ENCODE data around the gene TEAD1.

DNA sequence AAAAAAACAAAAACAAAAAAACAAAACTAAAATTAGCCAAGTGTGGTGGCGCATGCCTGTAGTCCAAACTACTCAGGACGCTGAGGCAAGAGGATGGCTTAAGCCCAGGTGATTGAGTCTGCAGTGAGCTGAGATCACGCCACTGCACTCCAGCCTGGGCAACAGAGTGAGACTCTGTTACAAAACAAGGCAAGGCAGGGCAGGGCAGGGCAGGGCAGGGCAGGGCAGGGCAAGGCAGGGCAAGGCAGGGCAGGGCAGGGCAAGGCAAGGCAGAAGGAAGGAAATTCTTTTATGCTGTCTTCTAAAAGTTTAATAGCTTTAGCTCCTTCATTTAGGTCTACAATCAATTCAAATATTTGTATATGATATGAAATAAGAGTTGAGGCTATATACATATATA lies 284.8 kb downstream of the TEAD1 start:
- no peak for TF ChIP-seq EZH2 (IDR thresholded peaks at IDR 0.05; ENCODE audit: low read length, missing control alignments)
- TF ChIP-seq, protein P1, sequence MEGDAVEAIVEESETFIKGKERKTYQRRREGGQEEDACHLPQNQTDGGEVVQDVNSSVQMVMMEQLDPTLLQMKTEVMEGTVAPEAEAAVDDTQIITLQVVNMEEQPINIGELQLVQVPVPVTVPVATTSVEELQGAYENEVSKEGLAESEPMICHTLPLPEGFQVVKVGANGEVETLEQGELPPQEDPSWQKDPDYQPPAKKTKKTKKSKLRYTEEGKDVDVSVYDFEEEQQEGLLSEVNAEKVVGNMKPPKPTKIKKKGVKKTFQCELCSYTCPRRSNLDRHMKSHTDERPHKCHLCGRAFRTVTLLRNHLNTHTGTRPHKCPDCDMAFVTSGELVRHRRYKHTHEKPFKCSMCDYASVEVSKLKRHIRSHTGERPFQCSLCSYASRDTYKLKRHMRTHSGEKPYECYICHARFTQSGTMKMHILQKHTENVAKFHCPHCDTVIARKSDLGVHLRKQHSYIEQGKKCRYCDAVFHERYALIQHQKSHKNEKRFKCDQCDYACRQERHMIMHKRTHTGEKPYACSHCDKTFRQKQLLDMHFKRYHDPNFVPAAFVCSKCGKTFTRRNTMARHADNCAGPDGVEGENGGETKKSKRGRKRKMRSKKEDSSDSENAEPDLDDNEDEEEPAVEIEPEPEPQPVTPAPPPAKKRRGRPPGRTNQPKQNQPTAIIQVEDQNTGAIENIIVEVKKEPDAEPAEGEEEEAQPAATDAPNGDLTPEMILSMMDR (conservative IDR thresholded peaks at IDR 0.05 in 1 of 2, IDR thresholded peaks at IDR 0.05 in 1 of 2; ENCODE audit: low read depth in 1 of 2, low read length in 2 of 2), result no peak

Data from fibroblast of lung (primary cell).